NCI-H345 (cell line): Measurements from ENCODE around the gene HTD2.
A peak's percentile ranks its signal among the peaks of the same experiment; 100 is the strongest.
"Not testable (repeated sequence)": the region's sequence is repeated elsewhere in the genome, so short reads cannot be mapped to it uniquely, and the experiment has no call there.

Experiments
- DNase-seq: peaks from one replicate; lab custom pipeline; 2025; lab: John Stamatoyannopoulos, UW

The HTD2 gene

DNA sequence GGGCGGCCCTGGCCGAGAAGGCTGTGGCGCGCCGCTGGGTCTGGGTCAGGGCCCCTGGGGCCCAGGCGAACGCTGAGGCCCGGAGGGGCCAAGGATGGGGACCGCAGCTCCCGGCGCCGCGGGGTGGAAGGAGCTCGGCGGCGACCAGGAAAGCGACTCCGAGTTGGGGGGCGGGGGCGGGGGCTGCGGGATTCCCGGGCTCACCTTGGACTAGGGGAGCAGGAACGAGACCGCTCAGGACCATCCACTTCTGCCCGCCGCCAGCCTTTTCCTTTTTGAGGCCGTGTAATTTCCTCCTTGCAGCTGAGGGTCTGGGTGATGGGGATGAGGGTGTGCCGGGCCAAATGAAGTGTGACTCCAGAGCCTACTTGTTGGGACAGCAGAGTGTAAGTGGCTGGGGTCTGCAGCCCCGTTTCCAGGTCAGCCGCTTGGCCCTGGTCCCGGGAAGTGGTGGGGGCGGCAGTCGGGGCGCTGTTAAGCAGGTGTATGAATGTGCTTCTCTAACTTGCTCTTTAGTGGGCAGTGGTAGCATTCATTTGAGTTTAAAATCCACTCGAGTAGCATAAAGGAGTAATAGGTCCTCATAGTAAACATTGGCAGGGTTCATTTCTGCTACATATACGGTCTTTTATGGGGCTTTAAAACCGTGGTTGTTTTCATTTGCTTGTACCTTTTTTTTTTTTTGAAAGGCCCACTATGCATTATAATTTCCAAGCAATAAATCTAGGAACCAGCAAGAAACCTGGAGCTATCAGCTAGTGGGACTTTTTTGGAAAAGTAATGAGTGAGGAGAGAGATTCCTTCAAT, 27.1 kb downstream of the HTD2 start:
- DNase-seq: peak; percentile 2

DNA sequence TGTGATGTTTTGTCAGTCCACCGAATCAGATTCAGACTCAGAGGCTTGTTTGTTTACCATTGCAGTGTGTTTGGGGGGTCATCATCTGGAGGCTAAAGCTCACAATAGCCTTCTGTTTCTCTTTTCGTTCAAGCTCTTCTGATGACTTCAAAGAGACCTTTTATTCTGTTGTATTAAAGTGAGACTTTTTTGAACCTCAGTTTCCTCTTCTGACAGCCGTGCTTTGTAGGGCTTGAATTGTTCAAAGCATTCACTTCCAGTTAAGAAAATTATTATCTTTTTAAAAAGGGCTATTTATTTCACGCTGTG, 27.6 kb downstream of the HTD2 start:
- no peak for DNase-seq

DNA sequence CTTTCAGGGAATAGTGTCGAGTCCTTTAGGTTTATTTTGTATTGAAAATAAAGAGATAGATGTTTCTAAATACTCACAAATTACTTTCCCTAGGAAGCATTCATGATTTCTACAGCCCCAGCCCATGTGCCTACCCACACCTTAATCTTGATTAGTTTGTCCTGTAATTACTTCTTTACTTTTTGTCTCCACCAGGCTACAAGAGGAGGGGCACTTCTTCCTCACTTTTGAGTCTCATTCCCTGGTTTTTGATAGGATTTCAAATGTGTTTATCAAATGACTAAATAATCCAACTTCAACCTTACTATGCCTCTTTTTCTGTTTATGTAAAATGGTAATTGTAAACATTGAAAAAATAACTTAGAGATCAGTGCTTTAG, 28.2 kb downstream of the HTD2 start:
- DNase-seq: no peak

DNA sequence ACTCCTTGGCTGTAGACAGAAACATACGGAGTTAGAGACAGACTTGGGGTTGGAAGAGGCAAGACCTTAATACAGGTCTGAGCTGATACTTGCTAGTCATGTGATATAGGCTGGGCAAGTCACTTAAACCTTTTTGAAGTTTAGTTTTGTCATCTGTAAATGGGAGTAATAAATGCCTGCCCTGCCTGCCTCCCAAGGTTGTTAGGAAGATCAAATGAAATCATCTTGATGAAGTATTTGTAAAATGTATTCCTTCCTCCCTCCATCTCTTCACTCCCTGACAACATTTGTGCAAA, 29.3 kb downstream of the HTD2 start:
- no peak for DNase-seq

DNA sequence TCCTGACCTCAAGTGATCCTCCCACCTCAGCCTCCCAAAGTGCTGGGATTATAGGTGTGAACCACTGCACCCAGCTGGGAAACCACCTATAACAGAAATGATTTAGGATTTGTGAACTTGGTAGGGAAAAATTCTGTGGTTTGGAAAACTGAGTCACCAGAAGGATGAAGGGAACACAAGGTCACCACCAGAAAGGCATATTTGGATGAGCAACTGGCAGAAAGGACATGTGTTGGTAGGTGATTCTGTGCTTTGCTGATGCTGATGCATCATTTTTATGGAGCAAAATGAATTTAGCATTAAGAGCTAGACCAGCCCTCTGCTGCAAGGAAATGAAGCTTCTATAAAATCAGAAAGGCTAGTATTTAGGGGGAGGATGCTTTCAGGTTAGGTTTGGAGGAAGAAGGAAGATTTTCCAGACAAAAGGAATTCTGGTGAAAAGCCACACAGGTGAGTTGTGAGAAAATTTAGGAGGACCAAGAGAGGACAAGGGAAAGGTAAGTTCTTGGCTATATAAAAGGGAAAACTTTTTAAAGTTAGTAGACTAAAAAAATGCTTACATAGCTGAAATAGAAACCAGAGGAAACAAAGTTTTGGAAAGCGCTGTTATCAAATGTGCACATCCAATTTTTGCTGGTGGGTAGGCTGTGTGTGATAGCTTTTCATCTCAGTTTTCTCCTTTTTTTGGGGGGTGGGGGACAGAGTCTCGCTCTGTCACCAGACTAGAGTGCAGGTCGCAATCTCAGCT, 30.0 kb downstream of the HTD2 start:
- no peak for DNase-seq

DNA sequence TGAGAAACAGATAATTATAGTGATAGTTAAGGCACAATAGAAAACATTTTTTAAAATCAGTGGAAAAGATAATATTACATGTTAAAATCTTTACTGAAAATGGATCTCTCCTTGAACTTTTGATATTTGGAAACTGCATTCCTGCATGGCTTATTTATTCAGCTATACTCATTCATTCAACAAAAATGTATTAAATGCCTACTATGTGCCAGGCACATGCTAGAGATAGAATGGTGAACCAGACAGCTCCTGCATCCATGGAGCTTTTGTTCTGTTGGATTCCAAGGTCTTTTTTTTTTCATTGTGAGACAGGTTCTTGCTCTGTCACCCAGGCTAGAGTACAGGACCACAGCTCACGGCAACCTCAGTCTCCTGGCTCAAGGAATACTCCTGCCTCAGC, 30.9 kb downstream of the HTD2 start:
- no peak for DNase-seq

DNA sequence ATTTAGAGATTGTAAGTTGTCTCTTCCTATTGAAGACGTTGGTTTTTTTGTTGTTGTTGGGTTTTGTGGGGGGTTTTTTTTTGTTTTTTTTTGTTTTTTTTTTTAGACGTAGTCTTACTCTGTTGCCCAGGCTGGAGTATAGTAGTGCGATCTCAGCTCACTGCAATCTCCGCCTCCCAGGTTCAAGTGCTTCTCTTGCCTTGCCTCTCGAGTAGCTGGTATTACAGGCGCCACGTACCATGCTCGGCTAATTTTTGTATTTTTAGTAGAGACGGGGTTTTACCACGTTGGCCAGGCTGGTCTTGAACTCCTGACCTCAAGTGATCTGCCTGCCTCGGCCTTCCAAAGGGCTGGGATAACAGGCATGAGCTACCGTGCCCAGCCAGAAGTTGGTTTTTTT, 32.8 kb downstream of the HTD2 start:
- not testable (repeated sequence) for DNase-seq

DNA sequence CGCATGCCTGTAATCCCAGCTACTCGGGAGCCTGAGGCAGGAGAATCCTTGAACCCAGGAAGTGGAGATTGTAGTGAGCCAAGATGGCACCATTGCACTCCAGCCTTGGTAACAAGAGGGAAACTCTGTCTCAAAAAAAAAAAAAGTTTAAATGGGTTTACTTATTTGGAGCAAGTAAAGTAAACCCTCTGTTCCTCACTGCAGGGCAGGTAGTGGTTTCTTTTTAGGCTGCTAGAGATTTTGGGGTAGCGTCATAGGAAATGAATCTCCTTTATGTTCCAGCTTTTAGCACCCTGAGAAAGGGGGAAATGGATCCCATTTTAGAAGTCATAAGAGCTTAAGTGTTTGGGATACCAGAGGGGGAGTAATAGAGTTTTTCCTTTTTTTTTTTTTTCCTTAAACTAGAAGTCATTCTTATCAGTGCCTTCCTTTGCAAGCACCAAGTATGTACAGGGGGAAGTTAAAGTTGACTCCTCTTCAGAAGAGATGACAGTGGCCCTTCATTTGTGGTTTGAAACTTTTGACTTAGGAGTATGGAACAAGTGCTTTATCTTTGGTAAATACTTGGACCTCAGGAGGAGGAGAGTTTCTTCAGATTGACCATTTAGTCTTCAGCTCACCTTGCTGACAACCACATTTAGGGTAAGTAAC, 34.4 kb downstream of the HTD2 start:
- DNase-seq: no peak

DNA sequence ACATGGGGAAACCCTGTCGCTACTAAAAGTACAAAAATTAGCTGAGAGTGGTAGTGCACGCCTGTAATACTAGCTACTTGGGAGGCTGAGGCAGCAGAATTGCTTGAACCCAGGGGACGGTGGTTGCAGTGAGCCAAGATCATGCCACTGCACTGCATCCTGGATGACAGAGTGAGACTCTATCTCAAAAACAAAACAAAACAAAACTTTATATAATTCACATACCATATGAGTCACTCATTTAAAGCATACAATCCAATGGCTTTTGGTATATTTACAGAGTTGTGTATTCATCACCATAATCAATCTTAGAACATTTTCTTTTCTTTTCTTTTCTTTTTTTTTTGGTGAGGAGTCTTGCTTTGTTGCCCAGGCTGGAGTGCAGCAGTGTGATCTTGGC, 35.1 kb downstream of the HTD2 start:
- no peak for DNase-seq

DNA sequence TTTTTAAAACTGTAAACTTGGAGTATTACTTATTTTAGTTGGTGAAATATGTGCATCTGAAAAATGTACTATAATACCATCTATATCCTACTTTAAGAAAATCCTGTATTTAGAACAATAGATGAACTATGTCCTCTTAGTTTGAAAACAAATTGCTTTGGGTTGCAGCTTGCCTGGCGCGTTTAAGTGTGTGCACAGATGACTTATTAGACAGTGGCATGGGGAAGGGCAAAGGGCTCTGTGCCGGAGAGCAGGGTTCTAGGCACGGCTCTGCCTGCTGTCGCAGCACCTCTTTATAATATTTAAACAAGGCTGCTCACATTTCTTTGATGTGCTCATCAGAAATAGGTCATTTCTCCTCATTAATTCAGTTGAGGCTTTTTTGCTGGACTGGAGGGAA, 36.4 kb downstream of the HTD2 start:
- DNase-seq: no peak

DNA sequence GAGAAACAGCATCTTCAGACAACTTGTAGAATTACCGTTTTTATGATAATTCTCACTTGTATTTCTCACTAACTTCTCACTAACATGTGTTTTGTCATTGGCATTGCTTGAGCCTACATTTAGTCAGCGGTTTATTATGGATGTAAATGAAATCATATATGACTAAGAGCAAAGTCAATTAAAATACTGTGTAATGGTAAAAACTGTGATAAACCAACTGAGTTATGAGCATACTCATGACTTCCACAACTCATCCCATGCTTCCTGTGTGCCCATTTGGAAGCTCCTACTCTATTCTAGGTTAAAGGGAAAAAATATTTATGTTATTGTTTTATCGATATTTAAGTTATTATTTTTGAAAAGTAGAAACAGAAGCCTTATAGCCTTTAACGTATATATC, 39.1 kb downstream of the HTD2 start:
- DNase-seq: no peak

DNA sequence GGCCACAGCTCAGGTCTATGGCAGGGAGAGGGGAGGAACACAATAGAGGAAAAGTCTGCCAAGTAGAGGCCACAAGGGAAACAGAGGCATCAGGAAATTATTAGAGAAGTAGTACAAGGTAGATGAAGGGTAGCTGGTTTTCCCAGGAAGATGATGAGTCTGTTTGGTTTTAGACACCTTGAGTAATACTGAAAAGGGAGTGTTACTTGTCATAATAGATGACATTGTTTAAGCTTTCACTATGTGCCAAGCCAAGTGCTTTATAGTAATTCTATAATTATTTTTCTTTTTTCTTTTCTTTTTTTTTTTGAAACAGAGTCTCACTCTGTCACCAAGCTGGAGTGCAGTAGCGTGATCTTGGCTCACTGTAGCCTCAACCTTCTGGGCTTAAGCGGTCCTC, 40.0 kb downstream of the HTD2 start:
- no peak for DNase-seq

DNA sequence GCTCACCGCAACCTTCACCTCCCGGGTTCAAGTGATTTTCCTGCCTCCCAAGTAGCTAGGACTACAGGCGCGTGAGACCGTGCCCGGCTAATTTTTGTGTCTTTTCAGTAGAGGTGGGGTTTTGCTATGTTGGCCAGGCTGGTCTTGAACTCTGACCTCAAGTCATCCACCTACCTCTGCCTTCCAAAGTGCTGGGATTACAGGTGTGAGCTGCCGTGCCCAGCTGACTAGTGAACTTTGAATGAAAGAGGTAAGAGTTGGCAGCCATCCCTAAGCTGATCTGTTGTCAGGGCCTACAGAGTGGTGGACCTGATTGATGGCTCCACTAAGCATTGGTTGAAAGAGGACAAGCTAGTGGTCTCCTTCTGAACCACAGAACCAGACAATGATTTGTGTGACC, 41.7 kb downstream of the HTD2 start:
- no peak for DNase-seq

DNA sequence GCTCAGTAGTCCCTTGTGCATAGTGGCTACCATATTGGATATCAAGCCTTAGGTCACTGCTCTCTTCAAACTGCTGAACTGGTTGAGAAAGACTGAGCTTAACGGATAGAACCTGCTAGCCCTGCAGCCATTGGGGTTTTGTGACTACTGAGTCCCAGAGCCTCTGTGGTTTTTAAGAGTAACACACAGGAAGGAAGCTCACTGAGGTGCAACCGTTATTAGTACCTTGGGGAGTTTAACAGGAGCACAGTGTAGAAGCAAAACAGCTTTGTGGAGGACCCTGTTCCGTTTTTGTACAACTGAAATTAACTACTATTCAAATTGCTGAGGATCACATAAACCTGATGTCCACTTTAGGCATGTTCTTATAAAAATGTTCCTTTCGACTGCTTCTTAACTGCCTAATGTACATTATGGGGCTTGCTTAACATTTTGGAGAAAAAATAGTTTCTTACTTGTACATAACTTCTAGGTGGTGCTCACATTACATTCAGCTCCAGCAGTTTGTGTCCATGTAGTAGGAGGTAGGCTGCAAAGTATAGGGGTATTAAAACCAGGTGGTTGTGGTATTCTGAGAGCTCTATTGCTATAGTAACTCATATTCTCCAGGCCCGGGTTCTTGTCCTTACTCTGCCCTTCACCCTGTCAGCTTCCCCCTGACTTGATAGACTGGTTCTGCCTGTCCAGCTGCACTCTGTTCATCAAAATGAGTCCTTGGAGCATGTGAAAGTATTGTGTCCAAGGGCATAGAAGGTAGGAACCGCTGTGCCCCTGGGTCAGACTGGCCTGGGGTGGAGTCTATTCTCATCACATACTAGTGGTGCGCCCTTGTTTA, 43.7 kb downstream of the HTD2 start:
- DNase-seq: no peak

DNA sequence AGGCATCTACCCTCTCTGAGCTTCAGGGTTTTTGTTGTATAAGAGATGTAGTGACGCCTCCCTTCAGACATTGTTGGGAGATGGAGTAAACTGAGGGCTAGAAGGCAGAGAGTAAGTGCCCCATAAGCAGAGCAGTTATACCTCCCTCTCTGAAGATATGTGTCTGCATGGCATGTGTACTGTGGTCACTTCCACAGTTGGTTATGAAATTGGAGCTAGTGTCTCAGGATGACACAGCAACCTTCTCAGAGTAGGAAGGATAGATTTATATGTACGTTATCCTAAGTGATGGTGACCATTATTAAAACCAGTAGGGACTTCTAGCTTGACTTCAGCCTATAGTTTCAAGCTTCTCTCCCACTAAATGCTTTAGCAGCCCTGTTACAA, 44.3 kb downstream of the HTD2 start:
- no peak for DNase-seq

DNA sequence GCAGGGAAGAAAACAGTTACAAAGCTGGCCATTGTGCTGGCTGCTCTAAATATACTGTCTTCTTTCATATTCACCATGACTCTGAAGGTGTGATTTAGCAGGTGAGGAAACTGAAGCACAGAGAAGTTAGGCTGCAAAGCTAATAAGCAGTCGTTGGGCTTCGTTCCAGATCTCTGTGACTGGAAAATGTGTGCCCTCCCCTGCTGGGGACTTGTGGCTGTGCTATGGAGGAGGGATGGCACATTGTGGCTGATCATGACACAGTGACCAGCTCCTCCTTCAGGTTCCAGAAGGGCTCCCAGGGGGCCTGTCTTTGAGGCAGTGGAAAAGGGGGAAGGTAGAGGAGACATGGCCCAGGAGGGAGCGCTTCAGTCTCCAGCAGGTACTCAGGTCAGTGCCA, 45.6 kb downstream of the HTD2 start:
- DNase-seq: peak; percentile 2

DNA sequence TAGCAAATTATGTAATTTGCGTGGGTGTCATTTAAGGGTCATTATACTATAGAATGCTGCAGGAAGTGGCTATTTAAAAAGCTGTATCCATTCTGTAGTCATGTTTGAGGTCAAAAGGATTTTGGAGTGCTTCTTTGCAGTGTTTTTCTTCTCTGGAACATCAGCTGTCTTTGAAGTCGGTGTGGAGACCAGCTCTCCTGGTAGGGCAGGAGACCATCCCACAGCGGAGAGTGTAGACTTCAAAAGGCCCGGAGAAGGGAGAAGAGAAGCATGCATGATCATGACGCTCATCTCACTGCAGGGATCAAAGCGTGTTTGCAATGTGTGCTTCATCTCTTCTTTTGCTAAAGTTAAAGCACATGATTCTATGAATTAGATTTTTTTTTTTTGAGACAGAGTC, 46.3 kb downstream of the HTD2 start:
- no peak for DNase-seq

DNA sequence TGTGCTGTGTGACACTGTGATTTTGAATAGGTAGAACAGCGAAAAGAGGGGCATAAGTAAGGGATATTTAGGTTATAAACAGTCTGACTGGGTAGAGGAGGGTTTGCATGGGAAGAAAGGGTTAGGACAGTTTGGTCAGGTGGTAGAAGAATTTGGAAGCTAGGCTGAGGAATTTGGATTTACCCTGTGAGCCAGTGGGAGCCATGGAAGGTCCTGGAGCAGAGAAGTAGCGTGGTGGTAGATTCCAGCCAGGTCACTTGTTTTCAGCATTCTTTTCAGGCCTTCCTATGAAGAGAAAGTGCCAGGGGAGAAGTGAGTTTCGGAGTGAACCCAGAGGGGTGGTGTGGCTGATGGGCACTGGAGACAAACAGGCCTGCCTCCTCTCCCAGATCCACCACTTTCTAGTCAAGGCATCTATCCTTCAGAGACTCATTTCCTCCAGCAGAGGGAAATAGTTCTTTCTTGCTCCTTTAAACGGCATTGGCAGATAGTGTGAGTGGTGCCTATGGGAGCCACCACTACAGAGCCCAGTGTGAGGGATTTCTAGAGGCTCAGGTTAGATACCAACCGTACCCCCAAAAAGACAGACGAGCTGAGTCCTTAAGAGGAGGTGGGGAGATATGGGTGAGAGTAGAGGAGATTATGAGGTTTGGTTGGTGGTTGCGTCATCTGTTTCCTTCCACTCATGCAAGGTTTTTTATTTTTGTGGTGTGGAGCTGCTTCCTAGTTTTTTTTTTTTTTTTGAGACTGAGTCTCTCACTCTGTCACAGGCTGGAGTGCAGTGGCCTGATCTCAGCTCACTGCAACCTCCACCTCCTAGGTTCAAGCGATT, 47.6 kb downstream of the HTD2 start:
- DNase-seq: no peak

DNA sequence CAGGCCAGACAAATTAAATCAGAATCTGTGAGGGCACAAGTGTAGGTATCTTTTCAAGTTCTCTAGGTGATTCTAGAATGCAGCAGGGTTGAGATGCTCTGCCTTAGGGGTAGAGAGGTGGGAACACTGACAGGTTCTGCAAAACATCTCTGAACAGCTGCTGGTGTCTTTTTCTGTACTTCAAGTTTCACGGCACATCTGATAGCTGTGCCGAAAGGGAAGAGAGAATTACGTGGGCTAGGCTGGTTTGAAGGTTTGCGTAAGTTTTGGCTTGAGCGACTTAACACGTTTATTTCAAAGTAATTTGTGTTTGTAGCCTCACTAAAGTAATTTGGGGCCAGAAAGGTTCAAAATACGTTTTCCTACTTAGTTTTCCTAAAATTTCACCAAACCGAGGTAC, 48.9 kb downstream of the HTD2 start:
- no peak for DNase-seq

DNA sequence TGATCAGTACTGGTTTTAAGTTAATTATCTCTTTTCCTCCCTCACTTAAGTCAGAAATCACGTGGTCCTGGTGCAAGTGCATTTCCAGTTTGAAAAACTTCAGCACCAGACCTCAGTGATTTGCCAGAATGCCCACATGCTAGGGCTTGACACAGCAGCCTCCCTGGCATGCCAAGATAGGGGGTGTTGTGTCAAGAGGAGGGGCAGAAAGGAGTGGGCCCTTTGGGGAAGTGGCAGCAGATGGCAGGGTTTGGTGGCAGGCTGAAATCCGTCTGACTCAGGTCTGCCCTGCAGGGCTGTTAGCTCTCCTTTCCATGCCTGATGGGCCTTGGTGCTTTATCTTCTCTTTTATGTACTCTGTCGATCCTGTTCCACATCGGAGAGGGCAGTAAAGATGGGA, 49.7 kb downstream of the HTD2 start:
- DNase-seq: no peak

DNA sequence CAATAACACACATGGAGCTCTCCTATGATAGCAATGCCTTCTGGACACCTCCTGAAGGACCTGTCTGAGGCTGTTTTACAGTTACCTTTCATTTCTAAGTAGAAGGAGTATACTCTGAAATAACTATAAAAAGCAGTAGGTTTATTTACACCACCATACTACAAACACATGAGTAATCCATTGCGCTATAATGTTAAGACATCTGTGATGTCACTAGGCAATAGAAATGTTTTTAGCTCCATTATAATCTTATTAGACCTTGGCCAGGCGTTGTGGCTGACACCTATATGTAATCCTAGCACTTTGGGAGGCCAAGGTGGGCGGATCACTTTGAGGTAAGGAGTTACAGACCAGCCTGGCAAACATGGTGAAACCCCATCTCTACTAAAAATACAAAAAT, 51.1 kb downstream of the HTD2 start:
- no peak for DNase-seq

DNA sequence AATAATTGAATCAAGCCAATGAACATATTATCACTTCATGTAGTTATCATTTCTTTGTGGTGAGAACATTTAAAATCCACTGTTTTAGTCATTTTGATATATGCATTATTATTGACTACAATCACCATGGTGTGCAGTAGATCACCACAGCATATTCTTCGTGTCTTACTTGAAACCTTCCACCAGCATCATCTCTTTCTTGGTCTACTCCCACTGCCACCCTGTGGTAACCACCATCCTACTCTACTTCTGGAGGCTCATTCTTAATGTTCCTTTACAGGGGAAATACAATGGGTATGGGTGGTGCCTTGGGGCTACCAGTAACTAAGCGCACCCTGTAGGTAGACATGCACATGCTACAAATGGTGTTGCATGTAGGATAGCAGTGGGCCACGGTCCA, 51.8 kb downstream of the HTD2 start:
- DNase-seq: no peak
